GM12892 (cell line): ENCODE results near the gene DAPK1.

Source experiments
- POLR2A ChIP-seq: IDR thresholded peaks from 2 replicates; pipeline ENCODE4 v1.6.1; 2011; ENCODE audit warnings: low read depth, low read length, control low read depth
- POLR2AphosphoS5 ChIP-seq: IDR thresholded peaks from 2 replicates; pipeline ENCODE4 v1.6.1; 2011; ENCODE audit warnings: low read depth, low read length, control low read depth
- TAF1 ChIP-seq: IDR thresholded peaks from 2 replicates; pipeline ENCODE4 v1.6.1; 2011; ENCODE audit warnings: low read depth, mild to moderate bottlenecking, control low read depth, low read length, borderline replicate concordance

DNA sequence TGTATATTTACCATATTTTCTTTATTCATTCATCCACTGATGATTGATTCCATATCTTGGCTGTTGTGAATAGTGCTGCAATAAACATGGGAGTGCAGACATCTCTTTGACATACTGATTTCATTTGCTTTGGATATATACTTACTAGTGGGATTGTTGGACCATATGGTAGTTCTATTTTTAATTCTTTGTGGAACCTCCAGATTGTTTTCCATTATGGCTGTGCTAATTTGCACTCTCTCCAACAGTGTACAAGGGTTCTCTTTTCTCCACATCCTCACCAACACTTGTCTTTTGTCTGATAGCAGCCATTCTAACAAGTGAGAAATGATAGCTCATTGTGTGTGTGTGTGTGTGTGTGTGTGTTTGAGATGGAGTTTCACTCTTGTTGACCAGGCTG lies 86.7 kb downstream of the DAPK1 start:
- TF ChIP-seq POLR2A: no peak
- no peak for TF ChIP-seq TAF1
- TF ChIP-seq POLR2AphosphoS5: no peak
